Neural cell (in vitro differentiated cells): ENCODE data around the gene PLS1.

Experiments used
- CTCF ChIP-seq: fragments of 450-650 bp; IDR thresholded peaks from 2 replicates; pipeline ENCODE4 v1.5.1; 2014; ENCODE audit warnings: antibody characterized with exemption, mild to moderate bottlenecking, moderate library complexity; ENCODE audit not compliant: poor library complexity, severe bottlenecking
- EP300 ChIP-seq: fragments of 450-650 bp; conservative IDR thresholded peaks from 2 replicates; pipeline ENCODE4 v1.6.1; 2014; ENCODE audit warnings: antibody characterized with exemption, mild to moderate bottlenecking, moderate library complexity; ENCODE audit not compliant: poor library complexity, severe bottlenecking
- EZH2 ChIP-seq: fragments of 200-600, 300-800 bp; shearing (Covaris generic), sonication (generic); IDR thresholded peaks from 2 replicates; pipeline ENCODE4 v1.6.1; 2014; ENCODE audit warnings: antibody characterized with exemption, low read length, borderline replicate concordance, mild to moderate bottlenecking; ENCODE audit not compliant: insufficient read depth, poor library complexity, severe bottlenecking
- POLR2AphosphoS5 ChIP-seq: IDR thresholded peaks from 2 replicates; pipeline ENCODE4 v1.6.1; 2012

- TF ChIP-seq CTCF, result no peak
- TF ChIP-seq POLR2AphosphoS5, result no peak
- TF ChIP-seq EZH2, result no peak
- TF ChIP-seq EP300, result no peak
Observed at GRCh38 chr3:142553741-142554140, 42.5 kb upstream of the PLS1 start.
